ENCODE data around the gene PLPP1. TPM values are rescaled to one million over a fixed set of nuclear protein-coding genes. Genes with fewer than 3 reads are reported as not detected.

Gene PLPP1
- 5.9 TPM for polyA plus RNA-seq (2012; ENCODE audit: insufficient read depth, insufficient read length, low read depth)

GRCh38 chr5:55534436-55535198 is at the start of gene PLPP1:
PLPP1 (minus strand) TSS chr5:55534964; CDS start chr5:55534629, 335 bp downstream.
- H3K4me3 ChIP-seq (ENCODE audit: low read depth, low read length), result peak within 1 kb of the TSS; percentile 73
- H3K4me1 ChIP-seq, result peaks cover 4% of the 10 kb centered on the region; the same call in 1 of the 2 replicates
- no peaks in the 10 kb centered on the region for H3K27me3 ChIP-seq
- no peak for TF ChIP-seq CTCF (IDR thresholded peaks at IDR 0.05; ENCODE audit: low read depth, low read length)
- H3K36me3 ChIP-seq, result no peaks in the 10 kb centered on the region
- peak; percentile 94 for DNase-seq
- no peaks in the 10 kb centered on the region for H3K9me3 ChIP-seq

GRCh38 chr5:55583578-55583977 is 48.8 kb upstream of the PLPP1 start:
- Histone ChIP-seq H3K4me1 (no peaks in the 10 kb centered on the region), H3K27me3 (no peaks in the 10 kb centered on the region), H3K4me3 (ENCODE audit: low read depth, low read length) (no peak overlapping the region), H3K9me3 (no peaks in the 10 kb centered on the region), H3K36me3 (no peaks in the 10 kb centered on the region)
- DNase-seq, result no peak
- TF ChIP-seq CTCF (IDR thresholded peaks at IDR 0.05; ENCODE audit: low read depth, low read length), result no peak

GRCh38 chr5:55582256-55582655 is 47.5 kb upstream of the PLPP1 start:
- Histone ChIP-seq H3K36me3 (no peaks in the 10 kb centered on the region), H3K9me3 (no peaks in the 10 kb centered on the region), H3K4me3 (ENCODE audit: low read depth, low read length) (no peak overlapping the region), H3K27me3 (no peaks in the 10 kb centered on the region), H3K4me1 (no peaks in the 10 kb centered on the region)
- no peak for TF ChIP-seq CTCF (IDR thresholded peaks at IDR 0.05; ENCODE audit: low read depth, low read length)
- no peak for DNase-seq

- Histone ChIP-seq H3K27me3 (no peaks in the 10 kb centered on the region), H3K36me3 (no peaks in the 10 kb centered on the region), H3K9me3 (no peaks in the 10 kb centered on the region), H3K4me3 (ENCODE audit: low read depth, low read length) (no peak overlapping the region), H3K4me1 (no peaks in the 10 kb centered on the region)
- TF ChIP-seq CTCF (IDR thresholded peaks at IDR 0.05; ENCODE audit: low read depth, low read length), result no peak
- DNase-seq, result no peak
These were observed 45.3 kb upstream of the PLPP1 start for GRCh38 chr5:55580042-55580441.

GRCh38 chr5:55578771-55579170 is 44.0 kb upstream of the PLPP1 start:
- no peaks in the 10 kb centered on the region for H3K4me1 ChIP-seq
- DNase-seq, result no peak
- H3K36me3 ChIP-seq, result no peaks in the 10 kb centered on the region

More at GRCh38 chr5:55578771-55579170, 44.0 kb upstream of the PLPP1 start:
- TF ChIP-seq CTCF (IDR thresholded peaks at IDR 0.05; ENCODE audit: low read depth, low read length), result no peak
- Histone ChIP-seq H3K9me3 (no peaks in the 10 kb centered on the region), H3K4me3 (ENCODE audit: low read depth, low read length) (no peak overlapping the region), H3K27me3 (no peaks in the 10 kb centered on the region)

Data from BE2C (cell line).